ENCODE results near the gene ISCA2.

ISCA2 gene

GRCh38 chr14:74457565-74457895 lies 36.0 kb upstream of the ISCA2 start:
- Histone ChIP-seq H3K36me3 (ENCODE audit: control insufficient read depth in 2 of 2, insufficient read depth in 1 of 2, low read length in 2 of 2) (no peaks in the 10 kb centered on the region), H3K4me1 (ENCODE audit: control insufficient read depth, insufficient read depth, low read length) (no peaks in the 10 kb centered on the region), H3K4me3 (ENCODE audit: low read depth, low read length) (no peak overlapping the region), H3K9me3 (ENCODE audit: control insufficient read depth, insufficient read depth, low read depth, low read length) (no peaks in the 10 kb centered on the region), H3K27ac (ENCODE audit: extremely low read depth, low read depth, low read length) (no peak overlapping the region)
- ChIA-PET POLR2A (interaction anchor here (1.1 kb wide), 1 partner anchor 36 kb away, joined by 4 read pairs; the partner anchor contains the start of gene ISCA2), CTCF (interaction anchor here (0.6 to 1.8 kb wide), 2 partner anchors 8 to 21 kb away, joined by 3 to 6 read pairs; no protein-coding TSS in a partner anchor)
- no peak for TF ChIP-seq KLF16 (tag by site-specific recombination; IDR thresholded peaks at IDR 0.05)
- no peak for TF ChIP-seq BCL11A (tag by site-specific recombination; IDR thresholded peaks at IDR 0.05; ENCODE audit: low read depth)
- TF ChIP-seq ZNF544 (tag by site-specific recombination; IDR thresholded peaks at IDR 0.05), result no peak
- TF ChIP-seq ZNF350 (tag by site-specific recombination; IDR thresholded peaks at IDR 0.05), result no peak
- TF ChIP-seq ZNF248 (tag by site-specific recombination; IDR thresholded peaks at IDR 0.05), result no peak
- TF ChIP-seq ZNF223 (tag by site-specific recombination; IDR thresholded peaks at IDR 0.05), result no peak
- TF ChIP-seq ZNF112 (tag by site-specific recombination; IDR thresholded peaks at IDR 0.05), result no peak
- TF ChIP-seq ZNF266 (tag by site-specific recombination; IDR thresholded peaks at IDR 0.05; ENCODE audit: low read depth), result no peak
- TF ChIP-seq ZNF19 (tag by site-specific recombination; IDR thresholded peaks at IDR 0.05; ENCODE audit: low read depth), result no peak
- TF ChIP-seq ZNF623 (tag by site-specific recombination; IDR thresholded peaks at IDR 0.05), result no peak
- TF ChIP-seq, protein P1, sequence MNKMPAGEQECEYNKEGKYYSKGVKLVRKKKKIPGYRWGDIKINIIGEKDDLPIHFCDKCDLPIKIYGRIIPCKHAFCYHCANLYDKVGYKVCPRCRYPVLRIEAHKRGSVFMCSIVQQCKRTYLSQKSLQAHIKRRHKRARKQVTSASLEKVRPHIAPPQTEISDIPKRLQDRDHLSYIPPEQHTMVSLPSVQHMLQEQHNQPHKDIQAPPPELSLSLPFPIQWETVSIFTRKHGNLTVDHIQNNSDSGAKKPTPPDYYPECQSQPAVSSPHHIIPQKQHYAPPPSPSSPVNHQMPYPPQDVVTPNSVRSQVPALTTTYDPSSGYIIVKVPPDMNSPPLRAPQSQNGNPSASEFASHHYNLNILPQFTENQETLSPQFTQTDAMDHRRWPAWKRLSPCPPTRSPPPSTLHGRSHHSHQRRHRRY (tag by site-specific recombination; IDR thresholded peaks at IDR 0.05), result no peak
- TF ChIP-seq ELK4 (IDR thresholded peaks at IDR 0.05; ENCODE audit: borderline replicate concordance, low read depth, low read length), result no peak
- TF ChIP-seq SP3 (tag by site-specific recombination; IDR thresholded peaks at IDR 0.05), result no peak
- TF ChIP-seq ZNF221 (tag by site-specific recombination; IDR thresholded peaks at IDR 0.05; ENCODE audit: borderline replicate concordance), result no peak
- TF ChIP-seq ZNF747 (tag by site-specific recombination; IDR thresholded peaks at IDR 0.05), result no peak

DNA sequence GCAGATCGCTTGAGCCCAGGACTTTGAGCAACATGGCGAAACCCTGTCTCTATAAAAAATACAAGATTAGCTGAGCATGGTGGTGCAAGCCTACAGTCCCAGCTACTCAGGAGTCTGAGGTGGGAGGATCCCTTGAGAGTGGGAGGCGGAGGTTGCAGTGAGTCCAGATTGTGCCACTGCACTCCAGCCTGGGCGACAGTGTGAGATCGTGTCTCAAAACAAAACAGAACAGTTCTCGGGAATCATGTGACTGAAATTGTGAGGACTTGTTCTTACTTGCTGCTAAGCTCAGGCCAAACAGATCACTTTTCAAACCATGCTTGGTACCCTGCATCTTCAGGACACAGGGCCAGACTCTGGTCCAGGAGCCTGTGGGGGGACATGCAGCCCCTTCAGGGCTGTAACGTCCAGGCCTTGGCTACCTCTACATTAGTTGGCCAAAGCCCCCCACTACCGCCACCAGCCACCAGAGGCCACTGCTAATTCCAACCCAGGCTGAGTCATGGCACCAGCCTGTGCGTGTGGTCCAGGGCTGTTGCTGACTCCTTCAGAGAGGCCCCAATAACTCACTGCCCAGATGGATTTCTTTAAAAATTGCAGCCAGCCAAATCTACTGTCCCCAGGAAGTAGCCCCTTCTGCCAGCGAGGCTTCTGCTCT lies 34.1 kb upstream of the ISCA2 start:
- H3K27ac ChIP-seq (ENCODE audit: extremely low read depth, low read depth, low read length), result no peak overlapping the region
- ChIA-PET CTCF (interaction anchor here (0.5 to 2.2 kb wide), 11 partner anchors 8 to 156 kb away, joined by 3 to 10 read pairs (median 4); no protein-coding TSS in a partner anchor), POLR2A (no interaction called here)
- no peaks in the 10 kb centered on the region for H3K36me3 ChIP-seq (ENCODE audit: control insufficient read depth in 2 of 2, insufficient read depth in 1 of 2, low read length in 2 of 2)
- H3K4me1 ChIP-seq (ENCODE audit: control insufficient read depth, insufficient read depth, low read length), result no peaks in the 10 kb centered on the region
- no peak overlapping the region for H3K4me3 ChIP-seq (ENCODE audit: low read depth, low read length)
- no peaks in the 10 kb centered on the region for H3K9me3 ChIP-seq (ENCODE audit: control insufficient read depth, insufficient read depth, low read depth, low read length)
- TF ChIP-seq EGR2 (tag by site-specific recombination; IDR thresholded peaks at IDR 0.05; ENCODE audit: low read depth), result 0 out of 2 replicates have a peak, but pooled peaks have one; percentile 34
- TF ChIP-seq, protein P2, sequence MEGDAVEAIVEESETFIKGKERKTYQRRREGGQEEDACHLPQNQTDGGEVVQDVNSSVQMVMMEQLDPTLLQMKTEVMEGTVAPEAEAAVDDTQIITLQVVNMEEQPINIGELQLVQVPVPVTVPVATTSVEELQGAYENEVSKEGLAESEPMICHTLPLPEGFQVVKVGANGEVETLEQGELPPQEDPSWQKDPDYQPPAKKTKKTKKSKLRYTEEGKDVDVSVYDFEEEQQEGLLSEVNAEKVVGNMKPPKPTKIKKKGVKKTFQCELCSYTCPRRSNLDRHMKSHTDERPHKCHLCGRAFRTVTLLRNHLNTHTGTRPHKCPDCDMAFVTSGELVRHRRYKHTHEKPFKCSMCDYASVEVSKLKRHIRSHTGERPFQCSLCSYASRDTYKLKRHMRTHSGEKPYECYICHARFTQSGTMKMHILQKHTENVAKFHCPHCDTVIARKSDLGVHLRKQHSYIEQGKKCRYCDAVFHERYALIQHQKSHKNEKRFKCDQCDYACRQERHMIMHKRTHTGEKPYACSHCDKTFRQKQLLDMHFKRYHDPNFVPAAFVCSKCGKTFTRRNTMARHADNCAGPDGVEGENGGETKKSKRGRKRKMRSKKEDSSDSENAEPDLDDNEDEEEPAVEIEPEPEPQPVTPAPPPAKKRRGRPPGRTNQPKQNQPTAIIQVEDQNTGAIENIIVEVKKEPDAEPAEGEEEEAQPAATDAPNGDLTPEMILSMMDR (tag by site-specific recombination; IDR thresholded peaks at IDR 0.05), result peak; percentile 26
- TF ChIP-seq TRIM28 (IDR thresholded peaks at IDR 0.05; ENCODE audit: borderline replicate concordance, low read length), result no peak
- 0 out of 2 replicates have a peak, but pooled peaks have one; percentile 29 for TF ChIP-seq ZNF660 (tag by site-specific recombination; IDR thresholded peaks at IDR 0.05)
- TF ChIP-seq ZFHX2 (tag by site-specific recombination; conservative IDR thresholded peaks at IDR 0.05), result peak; percentile 72
